ENCODE data around the gene CEP350. TPM values are rescaled to one million over a fixed set of nuclear protein-coding genes. Genes with fewer than 3 reads are reported as not detected.

CEP350 gene
- total RNA-seq (2014; rRNA removed; shearing (Covaris generic)): 25.6 and 42.9 TPM in 2 replicates

GRCh38 chr1:179954493-179955286 is at the start of gene CEP350:
Gene CEP350 (plus strand): TSS chr1:179954810. CDS start chr1:179986182, 31,372 bp downstream.
- H3K4me1 ChIP-seq (replicated peaks): peaks cover 14% of the 10 kb centered on the region
- no peaks in the 10 kb centered on the region for H3K9me3 ChIP-seq (replicated peaks)
- H3K27ac ChIP-seq: peak within 1 kb of the TSS; percentile 79
- peak; percentile 97 to 99 for DNase-seq (ENCODE audit: low read depth in 1 of 2, low spot score in 2 of 2)
- H3K4me3 ChIP-seq: peak within 1 kb of the TSS; percentile 83
- peaks cover 5% of the 10 kb centered on the region for H3K36me3 ChIP-seq
- no peaks in the 10 kb centered on the region for H3K27me3 ChIP-seq (replicated peaks)

GRCh38 chr1:179910934-179911333 is 43.7 kb upstream of the CEP350 start:
- Histone ChIP-seq H3K4me1 (replicated peaks) (no peaks in the 10 kb centered on the region), H3K9me3 (replicated peaks) (no peaks in the 10 kb centered on the region), H3K4me3 (no peak overlapping the region), H3K36me3 (peaks cover 41% of the 10 kb centered on the region), H3K27ac (no peak overlapping the region), H3K27me3 (replicated peaks) (no peaks in the 10 kb centered on the region)
- DNase-seq (ENCODE audit: low read depth in 1 of 2, low spot score in 2 of 2): no peak

- Histone ChIP-seq H3K4me1 (replicated peaks) (no peaks in the 10 kb centered on the region), H3K9me3 (replicated peaks) (no peaks in the 10 kb centered on the region), H3K4me3 (no peak overlapping the region), H3K27me3 (replicated peaks) (no peaks in the 10 kb centered on the region), H3K36me3 (peaks cover 42% of the 10 kb centered on the region), H3K27ac (no peak overlapping the region)
- DNase-seq (ENCODE audit: low read depth in 1 of 2, low spot score in 2 of 2): no peak
Measured at GRCh38 chr1:179911812-179912211, 42.8 kb upstream of the CEP350 start.

- Histone ChIP-seq H3K27ac (no peak overlapping the region), H3K4me1 (replicated peaks) (no peaks in the 10 kb centered on the region), H3K4me3 (no peak overlapping the region), H3K27me3 (replicated peaks) (no peaks in the 10 kb centered on the region), H3K9me3 (replicated peaks) (no peaks in the 10 kb centered on the region), H3K36me3 (peaks cover 39% of the 10 kb centered on the region)
- no peak for DNase-seq (ENCODE audit: low read depth in 1 of 2, low spot score in 2 of 2)
Measured at GRCh38 chr1:179917601-179918429, 36.8 kb upstream of the CEP350 start.

GRCh38 chr1:179921472-179921871 is 33.1 kb upstream of the CEP350 start:
- no peak overlapping the region for H3K4me3 ChIP-seq
- peaks cover 27% of the 10 kb centered on the region for H3K36me3 ChIP-seq
- no peak for DNase-seq (ENCODE audit: low read depth in 1 of 2, low spot score in 2 of 2)
- no peaks in the 10 kb centered on the region for H3K9me3 ChIP-seq (replicated peaks)
- H3K4me1 ChIP-seq (replicated peaks): no peaks in the 10 kb centered on the region
- H3K27me3 ChIP-seq (replicated peaks): 0 out of 2 replicates have a peak, but pooled peaks cover 3% of the 10 kb centered on the region
- H3K27ac ChIP-seq: no peak overlapping the region

- Histone ChIP-seq H3K4me1 (replicated peaks) (no peaks in the 10 kb centered on the region), H3K27me3 (replicated peaks) (0 out of 2 replicates have a peak, but pooled peaks cover 3% of the 10 kb centered on the region), H3K9me3 (replicated peaks) (no peaks in the 10 kb centered on the region), H3K4me3 (no peak overlapping the region), H3K36me3 (peaks cover 27% of the 10 kb centered on the region), H3K27ac (no peak overlapping the region)
- DNase-seq (ENCODE audit: low read depth in 1 of 2, low spot score in 2 of 2): no peak
Measured at GRCh38 chr1:179921981-179922872, 32.4 kb upstream of the CEP350 start.

GRCh38 chr1:179923029-179923428 is 31.6 kb upstream of the CEP350 start:
- Histone ChIP-seq H3K4me3 (no peak overlapping the region), H3K36me3 (peaks cover 19% of the 10 kb centered on the region), H3K27me3 (replicated peaks) (0 out of 2 replicates have a peak, but pooled peaks cover 3% of the 10 kb centered on the region), H3K4me1 (replicated peaks) (no peaks in the 10 kb centered on the region), H3K9me3 (replicated peaks) (no peaks in the 10 kb centered on the region), H3K27ac (no peak overlapping the region)
- DNase-seq (ENCODE audit: low read depth in 1 of 2, low spot score in 2 of 2): no peak

GRCh38 chr1:179924268-179924667 is 30.3 kb upstream of the CEP350 start:
- DNase-seq (ENCODE audit: low read depth in 1 of 2, low spot score in 2 of 2): no peak
- H3K4me1 ChIP-seq (replicated peaks): no peaks in the 10 kb centered on the region
- H3K9me3 ChIP-seq (replicated peaks): no peaks in the 10 kb centered on the region

GRCh38 chr1:179925302-179925701 is 29.3 kb upstream of the CEP350 start:
- no peak overlapping the region for H3K4me3 ChIP-seq
- H3K27me3 ChIP-seq (replicated peaks): 0 out of 2 replicates have a peak, but pooled peaks cover 3% of the 10 kb centered on the region
- H3K9me3 ChIP-seq (replicated peaks): no peaks in the 10 kb centered on the region
- no peak for DNase-seq (ENCODE audit: low read depth in 1 of 2, low spot score in 2 of 2)
- no peak overlapping the region for H3K27ac ChIP-seq
- H3K4me1 ChIP-seq (replicated peaks): no peaks in the 10 kb centered on the region
- 0 out of 2 replicates have a peak, but pooled peaks cover 5% of the 10 kb centered on the region for H3K36me3 ChIP-seq

More at GRCh38 chr1:179924268-179924667, 30.3 kb upstream of the CEP350 start:
- peaks cover 7% of the 10 kb centered on the region; the same call in 1 of the 2 replicates for H3K36me3 ChIP-seq
- 0 out of 2 replicates have a peak, but pooled peaks cover 3% of the 10 kb centered on the region for H3K27me3 ChIP-seq (replicated peaks)
- H3K4me3 ChIP-seq: no peak overlapping the region
- no peak overlapping the region for H3K27ac ChIP-seq

- 0 out of 2 replicates have a peak, but pooled peaks cover 3% of the 10 kb centered on the region for H3K27me3 ChIP-seq (replicated peaks)
- H3K9me3 ChIP-seq (replicated peaks): no peaks in the 10 kb centered on the region
- H3K4me1 ChIP-seq (replicated peaks): no peaks in the 10 kb centered on the region
- DNase-seq (ENCODE audit: low read depth in 1 of 2, low spot score in 2 of 2): no peak
- no peak overlapping the region for H3K4me3 ChIP-seq
- H3K36me3 ChIP-seq: 0 out of 2 replicates have a peak, but pooled peaks cover 2% of the 10 kb centered on the region
- H3K27ac ChIP-seq: no peak overlapping the region
Measured at GRCh38 chr1:179925922-179926849, 28.4 kb upstream of the CEP350 start.

- Histone ChIP-seq H3K27ac (no peak overlapping the region), H3K4me3 (no peak overlapping the region), H3K9me3 (replicated peaks) (no peaks in the 10 kb centered on the region), H3K27me3 (replicated peaks) (0 out of 2 replicates have a peak, but pooled peaks cover 3% of the 10 kb centered on the region), H3K36me3 (no peaks in the 10 kb centered on the region), H3K4me1 (replicated peaks) (no peaks in the 10 kb centered on the region)
- DNase-seq (ENCODE audit: low read depth in 1 of 2, low spot score in 2 of 2): no peak
Measured at GRCh38 chr1:179926850-179927205, 27.8 kb upstream of the CEP350 start.
